ENCODE measurements around the gene SETD2. TPM values are rescaled to one million over a fixed set of nuclear protein-coding genes. Genes with fewer than 3 reads are reported as not detected.
"Not testable (repeated sequence)": the region's sequence is repeated elsewhere in the genome, so short reads cannot be mapped to it uniquely, and the experiment has no call there.

SETD2 gene
- total RNA-seq, 1 experiment from 2014 or later: 37.0 TPM

DNA sequence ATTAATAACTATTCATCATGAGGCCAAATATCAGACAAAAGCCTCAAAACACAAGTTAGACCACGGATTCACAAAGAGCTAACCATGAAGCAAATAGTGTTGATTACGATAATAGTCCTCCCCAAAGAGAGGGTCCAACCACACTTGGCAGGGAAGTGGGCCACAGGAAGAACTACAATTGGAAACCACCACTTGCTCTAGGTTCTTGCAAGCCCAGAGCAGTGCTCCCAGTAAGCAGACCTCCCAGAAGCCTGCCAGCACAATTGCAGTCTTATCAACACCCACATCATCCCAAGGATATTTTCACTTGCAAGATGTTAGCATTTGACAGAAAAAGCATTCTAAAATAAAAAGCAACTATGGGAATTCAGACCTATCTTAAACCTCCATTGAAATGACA, 11.3 kb downstream of the SETD2 start:
- DNase-seq (ENCODE audit: low spot score): no peak
- in situ Hi-C loops (cut with HindIII; ENCODE audit: low sequenced_read_pairs): no loop called here

DNA sequence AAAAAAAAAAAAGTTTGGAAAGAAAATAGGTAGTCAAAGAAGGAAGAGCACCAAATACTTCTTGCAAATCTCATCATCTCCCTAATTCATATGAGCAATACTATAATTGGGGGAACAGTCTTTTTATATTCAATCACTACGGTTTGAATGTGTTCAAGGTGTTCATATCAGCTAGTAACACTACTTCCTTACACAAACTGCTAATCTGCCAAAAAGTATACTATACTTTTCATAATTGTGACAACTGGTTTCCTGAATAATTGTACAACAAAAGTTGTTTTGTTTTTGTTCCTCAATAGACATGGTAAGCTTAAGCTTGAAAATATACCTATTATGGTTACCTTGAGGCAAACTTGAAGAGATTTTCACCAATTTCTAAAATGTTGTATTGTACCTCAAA, 12.1 kb downstream of the SETD2 start:
- in situ Hi-C loops (cut with HindIII; ENCODE audit: low sequenced_read_pairs): no loop called here
- no peak for DNase-seq (ENCODE audit: low spot score)

DNA sequence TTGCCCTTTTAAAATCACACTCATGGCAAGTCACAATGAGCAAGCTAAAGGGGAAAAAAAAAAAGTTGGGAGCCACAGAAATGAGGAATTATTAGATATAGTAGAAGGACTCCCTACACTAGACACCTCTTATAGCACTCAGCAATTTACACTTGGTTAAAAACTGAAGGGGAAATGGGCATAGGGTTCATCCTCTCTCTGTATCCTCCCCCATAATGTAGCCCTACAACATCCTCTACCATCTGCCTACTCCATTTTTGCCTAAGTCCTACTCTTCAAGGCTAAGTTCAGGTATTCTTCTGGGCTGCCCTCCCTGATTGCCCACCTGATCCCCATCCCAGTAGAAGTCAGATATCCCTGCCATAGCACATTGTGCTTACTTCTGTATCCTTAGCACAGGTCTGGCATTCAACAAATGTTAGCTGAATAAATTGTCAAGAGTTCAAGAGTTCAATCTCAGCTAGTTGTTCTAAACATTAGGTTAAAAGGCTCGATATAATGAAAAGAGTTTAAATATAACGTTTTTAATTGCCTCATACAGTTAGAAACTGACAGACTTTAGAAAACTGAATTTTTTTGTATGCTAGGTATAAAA, 14.5 kb downstream of the SETD2 start:
- in situ Hi-C loops (cut with HindIII; ENCODE audit: low sequenced_read_pairs): no loop called here
- no peak for DNase-seq (ENCODE audit: low spot score)

DNA sequence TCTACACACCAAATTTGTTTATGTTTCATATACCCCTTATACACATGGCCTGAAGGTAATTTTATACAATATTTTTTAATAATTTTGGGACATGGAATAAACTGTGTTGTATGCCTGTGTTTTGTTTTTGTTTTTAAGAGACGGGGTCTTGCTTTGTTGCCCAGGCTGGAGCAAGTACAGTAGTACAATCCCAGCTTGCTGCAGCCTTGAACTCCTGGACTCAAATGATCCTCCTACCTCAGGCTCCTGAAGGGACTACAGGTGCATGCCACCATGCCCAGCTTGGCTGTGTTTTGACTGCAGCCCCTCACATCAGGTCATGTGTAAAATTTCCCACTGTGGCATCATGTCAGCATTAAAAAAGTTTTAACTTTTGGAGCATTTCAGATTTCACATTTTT, 18.6 kb downstream of the SETD2 start:
- no peak for DNase-seq (ENCODE audit: low spot score)
- in situ Hi-C loops (cut with HindIII; ENCODE audit: low sequenced_read_pairs): no loop called here

DNA sequence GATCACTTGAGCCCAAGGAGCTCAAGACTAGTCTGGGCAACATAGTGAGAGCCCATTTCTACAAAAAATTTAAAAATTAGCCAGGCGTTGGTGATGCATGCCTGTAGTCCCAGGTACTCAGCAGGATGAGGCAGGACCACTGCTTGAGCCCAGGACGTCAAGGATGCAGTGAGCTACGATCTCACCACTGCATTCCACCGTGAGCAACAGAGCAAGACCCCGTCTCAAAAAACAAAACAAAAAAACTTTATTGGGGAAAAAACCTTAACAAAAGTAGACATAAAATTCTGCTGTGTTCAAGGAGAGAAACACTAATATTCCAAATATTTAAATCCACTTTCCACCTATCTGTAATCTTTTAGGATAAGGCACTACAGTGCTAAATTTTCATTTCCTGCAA, 20.8 kb downstream of the SETD2 start:
- in situ Hi-C loops (cut with HindIII; ENCODE audit: low sequenced_read_pairs): no loop called here
- DNase-seq (ENCODE audit: low spot score): no peak

DNA sequence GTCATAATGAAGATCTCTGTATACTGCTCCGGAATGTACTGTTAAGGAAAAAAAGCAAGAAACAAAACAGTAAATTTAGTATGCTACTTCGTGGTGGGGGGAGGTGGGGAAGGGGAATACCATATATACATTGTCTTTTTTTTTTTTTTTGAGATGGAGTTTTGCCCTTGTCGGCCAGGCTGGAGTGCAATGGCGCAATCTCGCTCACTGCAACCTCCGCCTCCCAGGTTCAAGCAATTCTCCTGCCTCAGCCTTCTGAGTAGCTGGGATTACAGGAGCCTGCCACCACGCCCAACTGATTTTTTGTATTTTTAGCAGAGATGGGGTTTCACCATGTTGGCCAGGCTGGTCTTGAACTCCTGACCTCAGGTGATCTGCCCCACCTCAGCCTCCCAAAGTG, 21.4 kb downstream of the SETD2 start:
- DNase-seq (ENCODE audit: low spot score); in situ Hi-C loops (cut with HindIII; ENCODE audit: low sequenced_read_pairs): not testable (repeated sequence)

DNA sequence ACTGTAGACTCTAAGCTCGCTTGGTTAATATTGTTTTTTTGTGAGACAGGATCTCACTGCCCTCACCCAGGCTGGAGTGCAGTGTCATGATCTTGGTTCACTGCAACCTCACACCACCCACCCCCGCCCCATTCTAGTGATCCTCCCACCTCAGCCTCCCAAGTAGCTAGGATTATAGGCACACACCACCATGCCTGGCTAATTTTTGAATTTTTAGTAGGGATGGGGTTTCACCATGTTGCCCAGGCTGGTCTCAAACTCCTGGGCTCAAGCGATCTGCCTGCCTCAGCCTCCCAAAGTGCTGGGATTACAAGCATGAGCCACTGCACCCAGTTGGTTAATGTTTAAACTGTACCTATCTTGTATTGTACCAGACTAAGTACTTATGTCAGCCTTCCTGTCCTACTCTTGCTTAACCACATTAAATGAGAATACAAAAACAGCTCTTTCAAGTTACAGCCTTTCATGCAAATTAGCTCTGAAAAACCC, 22.9 kb downstream of the SETD2 start:
- in situ Hi-C loops (cut with HindIII; ENCODE audit: low sequenced_read_pairs); DNase-seq (ENCODE audit: low spot score): not testable (repeated sequence)

DNA sequence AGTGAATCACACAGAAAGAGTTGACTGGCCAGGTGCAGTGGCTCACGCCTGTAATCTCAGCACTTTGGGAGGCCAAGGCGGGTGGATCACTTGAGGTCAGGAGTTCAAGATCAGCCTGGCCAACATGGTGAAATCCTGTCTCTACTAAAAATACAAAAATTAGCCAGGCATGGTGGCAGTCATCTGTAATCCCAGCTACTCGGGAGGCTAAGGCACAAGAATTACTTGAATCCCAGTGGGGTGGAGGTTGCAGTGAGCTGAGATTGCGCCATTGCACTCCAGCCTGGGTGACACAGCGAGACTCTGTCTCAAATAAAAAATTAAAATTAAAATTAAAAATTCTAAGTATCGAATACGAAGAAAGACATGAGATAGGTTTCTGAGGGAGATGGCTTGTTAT, 23.4 kb downstream of the SETD2 start:
- in situ Hi-C loops (cut with HindIII; ENCODE audit: low sequenced_read_pairs); DNase-seq (ENCODE audit: low spot score): not testable (repeated sequence)

DNA sequence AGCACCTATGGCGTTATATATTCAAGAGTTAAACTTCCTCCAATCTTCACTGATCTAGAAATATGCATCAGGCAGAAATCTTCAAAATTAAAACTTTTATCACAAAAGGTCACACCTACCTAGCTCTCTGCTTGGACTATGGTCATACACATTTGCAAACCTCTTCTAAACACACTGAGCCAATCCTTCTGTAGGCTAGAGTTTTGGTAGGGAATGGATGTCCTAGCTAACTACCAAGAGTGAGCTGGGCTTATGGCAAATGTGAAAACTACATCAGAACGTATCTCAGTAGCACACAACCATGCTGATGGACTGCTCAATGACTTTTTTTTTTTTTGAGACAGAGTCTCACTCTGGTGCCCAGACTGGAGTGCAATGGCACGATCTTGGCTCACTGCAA, 29.6 kb downstream of the SETD2 start:
- no peak for DNase-seq (ENCODE audit: low spot score)

DNA sequence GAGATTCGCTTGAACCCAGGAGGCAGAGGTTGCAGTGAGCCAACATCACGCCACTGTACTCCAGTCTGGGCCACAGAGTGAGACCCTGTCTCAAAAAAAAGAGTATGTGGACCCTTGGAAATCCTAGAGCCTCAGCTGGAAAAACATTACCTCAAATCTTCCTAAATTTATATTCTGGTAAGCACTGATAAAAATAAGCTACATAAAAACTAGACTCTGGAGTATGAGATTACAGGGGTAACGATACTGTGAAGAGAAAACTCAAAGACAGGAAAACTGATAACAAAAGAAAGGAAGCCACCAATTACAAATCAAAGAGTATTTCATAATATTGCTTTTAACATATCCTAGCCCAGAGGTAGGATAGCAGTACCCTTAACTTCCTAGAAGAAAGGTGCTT, 30.3 kb downstream of the SETD2 start:
- in situ Hi-C loops (cut with HindIII; ENCODE audit: low sequenced_read_pairs): no loop called here

More for the DNA sequence above, 29.6 kb downstream of the SETD2 start:
- in situ Hi-C loops (cut with HindIII; ENCODE audit: low sequenced_read_pairs): no loop called here

DNA sequence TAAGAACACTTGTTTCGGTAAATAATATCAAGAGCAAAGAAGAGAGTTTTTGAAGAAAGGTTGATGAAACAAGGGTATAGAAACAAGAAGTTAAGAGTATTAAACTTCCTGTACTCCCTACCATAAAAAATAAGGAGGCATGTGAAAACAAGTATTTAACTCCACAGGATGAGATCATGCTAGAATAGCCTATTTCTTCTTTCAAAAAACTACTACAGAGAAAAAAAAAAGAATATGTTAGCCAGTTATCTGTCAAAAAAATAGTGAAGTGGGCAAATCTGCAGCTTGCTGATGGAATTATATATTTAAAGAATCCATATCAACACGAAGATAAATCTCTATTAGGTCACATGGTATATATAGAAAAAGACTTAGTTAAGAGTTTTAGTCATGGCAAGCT, 33.4 kb downstream of the SETD2 start:
- DNase-seq (ENCODE audit: low spot score): no peak

More for the DNA sequence above, 30.3 kb downstream of the SETD2 start:
- DNase-seq (ENCODE audit: low spot score): no peak

DNA sequence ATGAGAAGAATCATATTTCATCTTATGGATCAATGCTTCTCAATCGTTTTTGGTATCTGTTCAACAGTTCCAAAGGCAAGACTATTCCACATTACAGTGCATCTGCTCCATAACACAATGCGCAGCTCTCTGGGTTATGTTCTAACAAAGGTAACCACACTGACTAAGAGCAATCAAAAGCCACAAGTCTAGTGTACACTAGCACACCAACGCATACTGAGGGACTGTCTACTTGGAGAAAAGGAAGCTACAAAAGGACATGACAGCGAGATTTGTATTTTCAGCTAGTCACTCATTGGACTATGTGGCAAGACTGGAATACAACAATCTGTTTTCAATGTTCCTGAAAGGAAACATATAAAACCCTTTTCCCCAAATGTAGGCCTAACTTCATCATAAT, 35.8 kb downstream of the SETD2 start:
- no peak for DNase-seq (ENCODE audit: low spot score)
- in situ Hi-C loops (cut with HindIII; ENCODE audit: low sequenced_read_pairs): no loop called here

More for the DNA sequence above, 33.4 kb downstream of the SETD2 start:
- in situ Hi-C loops (cut with HindIII; ENCODE audit: low sequenced_read_pairs): no loop called here

DNA sequence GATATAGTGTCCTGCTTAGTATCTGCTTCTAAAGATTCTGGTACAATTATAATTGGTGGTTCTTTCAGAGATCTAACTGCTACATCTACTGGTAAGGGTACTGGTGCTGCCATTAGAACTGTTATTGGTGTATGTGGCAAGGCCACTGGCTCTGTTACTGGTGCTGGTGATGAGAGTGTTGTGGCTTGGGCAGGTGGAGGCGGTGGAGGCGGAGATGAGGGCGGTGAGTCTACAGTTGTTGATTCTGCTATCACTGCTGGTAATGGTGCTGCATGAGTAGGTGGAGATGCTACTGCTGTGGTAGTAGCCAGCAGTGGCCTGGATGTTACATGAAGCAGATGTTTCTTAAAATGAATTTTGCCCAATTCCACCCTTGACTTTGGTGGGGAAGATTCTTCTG, 40.1 kb downstream of the SETD2 start:
- in situ Hi-C loops (cut with HindIII; ENCODE audit: low sequenced_read_pairs): no loop called here
- no peak for DNase-seq (ENCODE audit: low spot score)

DNA sequence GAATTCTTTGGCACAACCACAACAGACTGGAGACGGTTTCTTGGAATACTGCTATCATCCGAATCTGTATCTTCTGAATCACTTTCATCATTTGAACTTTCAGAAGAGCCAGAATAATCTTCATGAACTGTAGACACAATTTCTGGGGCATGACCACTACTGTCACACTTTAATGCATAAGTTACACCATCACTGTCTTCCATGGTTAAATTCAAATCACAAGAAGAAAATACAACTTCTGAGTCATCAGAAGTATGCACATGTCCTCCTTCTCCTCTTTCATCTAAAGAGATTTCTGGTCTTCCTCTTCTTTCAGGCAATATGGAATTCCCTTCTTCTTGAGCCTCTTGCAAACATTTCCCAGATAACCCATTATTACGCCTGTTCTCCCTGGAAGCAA, 42.5 kb downstream of the SETD2 start:
- no peak for DNase-seq (ENCODE audit: low spot score)
- in situ Hi-C loops (cut with HindIII; ENCODE audit: low sequenced_read_pairs): no loop called here

DNA sequence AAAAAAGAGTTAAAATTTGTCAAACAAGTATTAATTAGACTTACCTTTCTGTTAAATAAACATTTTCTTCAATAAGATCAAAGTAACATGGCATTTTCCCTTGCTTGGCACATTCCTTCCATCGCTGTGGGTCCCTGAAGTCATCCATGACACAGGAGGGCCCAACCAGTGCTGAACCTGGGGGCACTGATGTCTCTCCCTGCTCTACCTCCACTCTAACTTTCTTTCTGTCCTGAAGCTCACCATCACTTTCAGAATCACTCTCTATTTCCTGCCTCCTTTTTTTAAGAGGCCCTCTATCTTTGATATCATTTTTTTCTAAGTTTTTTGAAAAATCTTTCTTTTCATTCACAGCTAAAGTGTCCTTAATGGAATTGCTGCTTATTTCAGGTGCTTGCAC, 43.8 kb downstream of the SETD2 start:
- DNase-seq (ENCODE audit: low spot score): no peak
- in situ Hi-C loops (cut with HindIII; ENCODE audit: low sequenced_read_pairs): no loop called here

DNA sequence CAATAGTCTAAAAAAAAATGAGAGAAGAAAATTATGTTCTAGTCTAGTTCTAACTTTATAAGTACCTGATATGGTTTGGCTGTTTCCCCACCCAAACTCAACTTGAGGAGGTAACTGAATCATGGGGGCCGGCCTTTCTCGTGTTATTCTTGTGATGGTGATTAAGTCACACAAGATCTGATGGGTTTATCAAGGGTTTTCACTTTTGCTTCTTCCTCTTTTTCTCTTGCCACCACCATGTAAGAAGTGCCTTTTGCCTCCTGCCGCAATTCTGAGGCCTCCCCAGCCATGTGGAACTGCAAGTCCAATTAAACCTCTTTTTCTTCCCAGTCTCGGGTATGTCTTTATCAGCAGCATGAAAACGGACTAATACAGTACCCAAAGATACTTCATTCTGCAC, 44.5 kb downstream of the SETD2 start:
- in situ Hi-C loops (cut with HindIII; ENCODE audit: low sequenced_read_pairs); DNase-seq (ENCODE audit: low spot score): not testable (repeated sequence)

DNA sequence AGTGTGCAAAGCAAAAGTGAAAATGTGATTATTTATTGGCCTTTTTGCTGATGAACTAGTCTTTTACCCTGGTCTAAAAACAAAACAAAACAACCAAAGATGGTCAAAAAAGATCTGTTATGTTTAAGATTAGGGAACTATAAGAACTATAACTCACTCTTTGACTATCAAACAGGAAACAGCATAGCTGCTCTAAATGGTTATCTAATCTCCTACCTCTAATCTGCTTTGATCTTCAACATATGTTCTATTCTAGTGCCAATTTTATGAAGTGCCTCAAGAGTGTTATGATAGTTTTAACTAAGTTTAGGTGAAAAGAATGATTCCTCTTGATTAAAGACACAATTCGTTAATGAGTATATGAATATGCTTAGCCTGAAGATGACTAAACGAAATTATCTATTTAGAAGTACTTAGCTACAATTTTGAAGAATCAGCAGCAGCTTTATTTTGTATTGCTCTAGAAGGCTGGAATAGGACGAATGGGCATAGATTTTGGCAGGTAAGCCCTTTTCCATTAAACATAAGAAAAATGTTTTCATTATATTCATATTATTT, 46.0 kb downstream of the SETD2 start:
- no peak for DNase-seq (ENCODE audit: low spot score)
- in situ Hi-C loops (cut with HindIII; ENCODE audit: low sequenced_read_pairs): no loop called here

DNA sequence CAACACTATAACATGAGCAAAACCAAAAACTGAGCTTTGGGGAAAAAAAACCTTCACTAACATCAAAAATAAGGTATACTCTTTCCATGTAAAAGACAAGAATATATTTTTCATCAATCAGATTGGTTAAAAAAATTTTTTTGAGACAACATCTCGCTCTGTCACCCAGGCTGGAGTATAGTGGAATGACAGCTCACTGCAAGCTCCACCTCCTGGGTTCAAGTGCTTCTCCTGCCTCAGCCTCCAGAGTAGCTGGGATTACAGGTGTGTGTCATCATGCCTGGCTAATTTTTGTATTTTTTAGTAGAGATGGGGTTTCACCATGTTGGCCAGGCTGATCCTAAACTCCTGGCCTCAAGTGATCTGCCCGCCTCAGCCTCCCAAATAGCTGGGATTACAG, 48.4 kb downstream of the SETD2 start:
- in situ Hi-C loops (cut with HindIII; ENCODE audit: low sequenced_read_pairs); DNase-seq (ENCODE audit: low spot score): not testable (repeated sequence)

DNA sequence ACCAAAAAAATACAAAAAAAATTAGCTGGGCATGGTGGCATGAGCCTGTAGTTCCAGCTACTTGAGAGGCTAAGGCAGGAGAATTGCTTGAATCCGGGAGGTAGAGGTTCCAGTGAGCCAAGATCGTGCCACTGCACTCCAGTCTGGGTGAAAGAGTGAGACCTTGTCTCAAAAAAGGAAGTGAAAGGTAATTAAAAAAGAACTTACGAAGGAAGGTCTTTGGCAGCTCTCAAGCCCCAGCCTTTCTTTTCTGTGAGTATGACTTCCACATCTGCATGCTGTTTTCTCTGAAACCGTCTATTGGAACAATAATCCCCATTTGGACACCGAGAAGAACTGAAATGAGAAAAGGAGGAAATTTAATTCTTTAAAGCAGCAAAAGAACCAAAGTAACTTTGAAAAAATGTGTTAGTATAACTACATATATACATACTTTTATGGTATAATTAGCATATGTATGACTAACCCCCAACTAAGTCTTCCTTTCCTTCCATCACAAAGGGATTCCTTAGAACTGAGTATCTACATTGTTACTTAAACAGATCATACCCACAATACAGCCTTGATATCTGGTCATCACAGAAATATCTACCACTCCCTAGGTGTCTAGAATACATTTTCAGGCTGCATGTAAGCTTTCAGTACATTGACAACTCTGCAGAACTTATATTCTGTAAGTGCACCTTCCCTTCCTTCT, 50.1 kb downstream of the SETD2 start:
- in situ Hi-C loops (cut with HindIII; ENCODE audit: low sequenced_read_pairs): no loop called here
- no peak for DNase-seq (ENCODE audit: low spot score)

DNA sequence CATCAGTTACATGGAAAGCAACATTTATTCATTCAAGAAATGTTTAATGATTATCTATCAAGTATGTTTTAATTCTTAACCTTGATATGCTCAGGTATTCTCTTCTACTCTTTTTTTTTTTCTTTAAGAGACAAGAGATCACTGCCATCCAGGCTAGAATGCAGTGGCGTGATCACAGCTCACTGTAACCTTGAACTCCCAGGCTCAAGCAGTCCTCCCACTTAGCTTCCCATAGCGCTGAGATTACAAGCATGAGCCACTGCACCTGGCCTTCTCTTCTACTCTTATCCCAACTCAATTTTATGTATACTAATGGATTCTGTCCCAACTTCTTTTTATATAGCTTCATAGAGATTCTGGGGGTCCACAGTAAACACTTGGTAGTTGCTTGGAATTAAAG, 50.9 kb downstream of the SETD2 start:
- in situ Hi-C loops (cut with HindIII; ENCODE audit: low sequenced_read_pairs): no loop called here
- DNase-seq (ENCODE audit: low spot score): no peak

DNA sequence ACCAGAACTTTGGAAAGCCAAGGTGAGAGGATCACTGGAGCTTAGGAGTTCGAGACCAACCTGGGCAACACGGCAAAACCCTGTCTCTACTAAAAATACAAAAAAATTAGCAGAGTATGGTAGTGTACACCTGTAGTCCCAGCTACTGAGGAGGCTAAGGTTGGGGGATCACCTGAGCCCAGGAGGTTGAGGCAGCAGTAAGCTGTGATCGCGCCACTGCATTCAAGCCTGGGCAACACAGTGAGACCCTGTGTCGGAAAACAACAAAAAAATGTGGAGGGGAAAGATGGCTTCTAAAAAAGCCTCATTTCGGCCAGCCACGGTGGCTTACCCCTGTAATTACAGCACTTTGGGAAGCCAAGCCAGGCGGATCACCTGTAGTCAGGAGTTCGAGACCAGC, 54.5 kb downstream of the SETD2 start:
- in situ Hi-C loops (cut with HindIII; ENCODE audit: low sequenced_read_pairs): no loop called here

More for the DNA sequence above, 54.5 kb downstream of the SETD2 start:
- DNase-seq (ENCODE audit: low spot score): no peak

Measured in G401 (cell line).